AG10803 (cell line): Measurements from ENCODE around the gene IFT52.
A peak's percentile ranks its signal among the peaks of the same experiment; 100 is the strongest.

ENCODE experiments used
- DNase-seq: peaks from one replicate; pipeline ENCODE4 v3.0.0; 2010; ENCODE audit warnings: low read depth
- H3K4me3 ChIP-seq: 2 replicates; pipeline ENCODE4 v1.5.1; 2011; ENCODE audit warnings: mild to moderate bottlenecking, low read length, control low read depth
- CTCF ChIP-seq: conservative IDR thresholded peaks from 2 replicates; pipeline ENCODE4 v1.5.1; 2011; ENCODE audit warnings: mild to moderate bottlenecking, low read length, control low read depth, inconsistent platforms

Gene IFT52

GRCh38 chr20:43545837-43546578, 44.7 kb upstream of the IFT52 start:
- H3K4me3 ChIP-seq = no peak overlapping the region
- no peak for DNase-seq
- no peak for TF ChIP-seq CTCF

- no peak for DNase-seq
- TF ChIP-seq CTCF = no peak
- H3K4me3 ChIP-seq = no peak overlapping the region
Observed at GRCh38 chr20:43548273-43548880, 42.4 kb upstream of the IFT52 start.

GRCh38 chr20:43549416-43550065, 41.2 kb upstream of the IFT52 start:
- TF ChIP-seq CTCF = no peak
- no peak for DNase-seq
- H3K4me3 ChIP-seq = no peak overlapping the region

- no peak overlapping the region for H3K4me3 ChIP-seq
- TF ChIP-seq CTCF = no peak
- no peak for DNase-seq
Observed at GRCh38 chr20:43550456-43550855, 40.3 kb upstream of the IFT52 start.

- no peak overlapping the region for H3K4me3 ChIP-seq
- no peak for DNase-seq
- TF ChIP-seq CTCF = no peak
Observed at GRCh38 chr20:43554369-43554768, 36.4 kb upstream of the IFT52 start.

- no peak for TF ChIP-seq CTCF
- peak; percentile 16 for DNase-seq
- H3K4me3 ChIP-seq = no peak within 1 kb of the TSS
Observed at GRCh38 chr20:43558412-43559146, 32.2 kb upstream of the IFT52 start, which contains the start of gene SGK2. Gene SGK2 (plus strand): TSS chr20:43559027. CDS start chr20:43566496, 7,469 bp downstream.
